ENCODE measurements around the gene ENTPD8. TPM values are rescaled to one million over a fixed set of nuclear protein-coding genes. Genes with fewer than 3 reads are reported as not detected.

ENTPD8 gene
- total RNA-seq, 1 experiment from 2014 or later = not detected

DNA sequence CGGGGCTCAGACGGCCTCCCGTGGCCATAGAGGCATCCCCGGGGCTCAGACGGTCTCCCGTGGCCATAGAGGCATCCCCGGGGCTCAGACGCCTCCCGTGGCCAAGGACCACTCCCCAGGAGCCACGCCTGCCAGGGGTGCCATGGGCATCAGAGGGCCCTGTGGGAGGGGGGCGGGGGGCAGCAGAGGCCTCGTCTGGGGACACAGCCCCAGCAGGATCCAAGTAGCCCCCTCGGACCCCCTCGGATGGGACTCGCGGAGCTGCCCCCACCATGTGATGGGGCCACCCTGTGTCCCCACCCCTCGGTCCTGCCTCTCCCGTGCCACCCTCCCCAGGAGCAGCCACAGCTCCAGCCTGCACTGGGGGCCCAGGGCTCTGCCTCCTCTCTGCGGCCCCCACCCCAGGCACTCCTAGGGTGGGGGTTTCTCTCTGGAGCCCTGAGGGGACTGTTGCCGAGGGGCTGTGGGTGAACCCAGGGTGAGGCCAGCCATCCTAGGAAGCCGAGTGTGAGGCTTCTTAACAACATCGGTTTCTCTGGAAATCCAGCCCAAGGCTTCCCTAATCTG lies 2.5 kb downstream of the ENTPD8 start:
- no peaks in the 10 kb centered on the region for H3K4me1 Mint-ChIP-seq (ENCODE audit: insufficient read depth, unreplicated experiment)
- TF ChIP-seq, protein P1, sequence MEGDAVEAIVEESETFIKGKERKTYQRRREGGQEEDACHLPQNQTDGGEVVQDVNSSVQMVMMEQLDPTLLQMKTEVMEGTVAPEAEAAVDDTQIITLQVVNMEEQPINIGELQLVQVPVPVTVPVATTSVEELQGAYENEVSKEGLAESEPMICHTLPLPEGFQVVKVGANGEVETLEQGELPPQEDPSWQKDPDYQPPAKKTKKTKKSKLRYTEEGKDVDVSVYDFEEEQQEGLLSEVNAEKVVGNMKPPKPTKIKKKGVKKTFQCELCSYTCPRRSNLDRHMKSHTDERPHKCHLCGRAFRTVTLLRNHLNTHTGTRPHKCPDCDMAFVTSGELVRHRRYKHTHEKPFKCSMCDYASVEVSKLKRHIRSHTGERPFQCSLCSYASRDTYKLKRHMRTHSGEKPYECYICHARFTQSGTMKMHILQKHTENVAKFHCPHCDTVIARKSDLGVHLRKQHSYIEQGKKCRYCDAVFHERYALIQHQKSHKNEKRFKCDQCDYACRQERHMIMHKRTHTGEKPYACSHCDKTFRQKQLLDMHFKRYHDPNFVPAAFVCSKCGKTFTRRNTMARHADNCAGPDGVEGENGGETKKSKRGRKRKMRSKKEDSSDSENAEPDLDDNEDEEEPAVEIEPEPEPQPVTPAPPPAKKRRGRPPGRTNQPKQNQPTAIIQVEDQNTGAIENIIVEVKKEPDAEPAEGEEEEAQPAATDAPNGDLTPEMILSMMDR (IDR thresholded peaks at IDR 0.05; ENCODE audit: unreplicated experiment) = no peak
- H3K4me3 Mint-ChIP-seq (ENCODE audit: unreplicated experiment) = no peak overlapping the region
- ChIA-PET CTCF (no interaction called here), POLR2A (interaction anchor here (1.2 kb wide), 1 partner anchor 16 kb away, joined by 6 read pairs; the partner anchor contains the start of genes EXD3 and NOXA1)
- H3K27ac Mint-ChIP-seq (ENCODE audit: low read depth, unreplicated experiment) = no peak overlapping the region
- peaks cover 8% of the 10 kb centered on the region for H3K36me3 Mint-ChIP-seq (ENCODE audit: insufficient read depth, unreplicated experiment)
- no peak for DNase-seq (ENCODE audit: unreplicated experiment)
- intact Hi-C loops (cut with micrococcal nuclease) = no loop called here
- no TSS peak for BruUV-seq (replicated peaks)
- no peaks in the 10 kb centered on the region for H3K27me3 Mint-ChIP-seq (ENCODE audit: insufficient read depth, unreplicated experiment)
- H3K9me3 Mint-ChIP-seq (ENCODE audit: unreplicated experiment) = no peaks in the 10 kb centered on the region

DNA sequence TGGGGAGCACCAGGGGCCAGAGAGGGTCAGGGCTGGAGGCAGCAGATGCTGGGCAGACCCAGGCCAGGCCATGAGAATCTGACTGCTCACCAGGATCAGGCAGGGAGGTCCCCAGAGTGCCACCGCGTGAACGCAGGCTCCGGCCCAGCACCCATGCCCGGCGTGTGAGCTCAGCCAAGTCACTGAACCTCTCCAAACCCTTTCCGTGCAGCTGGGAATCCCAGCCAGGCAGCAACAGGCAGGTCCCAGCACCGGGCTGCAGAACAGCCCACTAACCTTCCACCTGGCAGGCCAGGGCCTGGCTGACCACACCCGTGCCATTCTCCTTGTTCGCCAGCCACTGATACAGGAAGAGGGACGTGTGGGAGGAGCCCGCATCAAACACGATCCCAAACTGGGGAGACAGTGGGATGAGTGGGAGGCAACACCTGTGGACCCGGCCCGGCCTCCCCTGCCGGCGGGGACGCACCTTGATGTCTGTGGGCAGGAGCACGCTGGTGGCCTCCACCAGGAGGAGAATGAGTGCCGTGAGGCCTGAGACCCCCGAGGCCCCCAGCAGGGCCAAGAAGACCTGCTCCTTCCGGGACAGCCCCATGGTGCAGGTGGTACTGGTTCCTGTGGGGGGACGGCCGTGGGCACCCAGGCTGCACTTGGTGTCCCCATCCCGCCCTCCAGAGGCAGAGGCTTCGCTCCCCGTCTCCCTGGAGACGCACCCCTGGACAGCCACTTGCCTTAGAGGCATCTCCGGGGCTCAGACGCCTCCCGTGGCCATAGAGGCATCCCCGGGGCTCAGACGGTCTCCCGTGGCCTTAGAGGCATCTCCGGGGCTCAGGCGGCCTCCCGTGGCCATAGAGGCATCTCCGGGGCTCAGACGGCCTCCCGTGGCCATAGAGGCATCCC lies 3.2 kb downstream of the ENTPD8 start:
- Mint-ChIP-seq H3K9me3 (ENCODE audit: unreplicated experiment) (no peaks in the 10 kb centered on the region), H3K36me3 (ENCODE audit: insufficient read depth, unreplicated experiment) (peaks cover 8% of the 10 kb centered on the region), H3K4me3 (ENCODE audit: unreplicated experiment) (no peak overlapping the region), H3K27ac (ENCODE audit: low read depth, unreplicated experiment) (no peak overlapping the region), H3K27me3 (ENCODE audit: insufficient read depth, unreplicated experiment) (no peaks in the 10 kb centered on the region), H3K4me1 (ENCODE audit: insufficient read depth, unreplicated experiment) (no peaks in the 10 kb centered on the region)
- TF ChIP-seq, protein P1 (IDR thresholded peaks at IDR 0.05; ENCODE audit: unreplicated experiment) = no peak
- DNase-seq (ENCODE audit: unreplicated experiment) = no peak
- intact Hi-C loops (cut with micrococcal nuclease) = no loop called here
- ChIA-PET CTCF (interaction anchor here (0.6 to 1.1 kb wide), 2 partner anchors 7 to 14 kb away, joined by 3 read pairs; no protein-coding TSS in a partner anchor), POLR2A (interaction anchor here (1.2 to 3.9 kb wide), 2 partner anchors 13 to 15 kb away, joined by 6 to 12 read pairs; partner anchors contain the start of genes EXD3 and NOXA1)
- BruUV-seq (replicated peaks) = no TSS peak

DNA sequence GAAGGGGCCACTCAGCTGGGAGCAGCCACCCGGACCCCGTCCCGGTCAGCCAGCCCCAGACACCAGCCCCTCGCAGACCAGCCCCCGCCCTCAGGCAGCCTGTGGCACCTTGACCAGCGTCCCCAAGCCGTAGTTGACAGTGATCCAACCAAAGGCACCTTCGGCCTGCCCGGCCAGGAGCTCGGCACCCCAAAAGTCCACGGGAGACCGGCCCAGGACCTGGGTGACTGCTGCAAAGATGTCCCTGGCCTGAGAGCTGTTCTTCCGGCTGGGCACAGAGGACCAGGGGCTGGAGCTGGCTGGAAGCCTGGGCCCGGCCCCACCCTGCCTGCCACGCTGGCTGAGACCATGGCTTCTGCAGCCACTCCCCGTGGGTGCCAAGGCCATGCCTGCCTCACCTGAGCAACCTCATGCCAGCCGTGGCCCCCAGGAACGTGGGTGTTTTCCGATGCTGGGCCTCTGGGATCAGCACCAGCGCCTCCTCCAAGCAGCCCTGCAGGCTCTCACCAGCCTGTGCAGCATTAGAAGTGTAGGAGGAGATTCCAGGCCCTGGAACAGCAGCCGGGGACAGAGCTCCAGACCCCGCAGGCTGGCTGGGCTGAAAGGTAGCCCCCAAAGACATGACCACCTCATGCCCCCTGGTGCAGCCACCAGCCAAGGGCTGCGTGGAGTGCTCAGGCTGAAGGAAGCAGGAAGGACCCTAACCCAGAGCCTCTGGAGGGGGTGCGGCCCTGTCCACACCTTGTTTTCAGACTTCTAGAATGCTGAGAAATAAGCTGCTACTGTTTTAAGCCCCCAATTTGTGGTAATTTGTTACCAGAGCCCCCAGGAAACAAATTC lies 4.2 kb downstream of the ENTPD8 start:
- Mint-ChIP-seq H3K36me3 (ENCODE audit: insufficient read depth, unreplicated experiment) (peaks cover 8% of the 10 kb centered on the region), H3K4me3 (ENCODE audit: unreplicated experiment) (no peak overlapping the region), H3K27me3 (ENCODE audit: insufficient read depth, unreplicated experiment) (no peaks in the 10 kb centered on the region), H3K4me1 (ENCODE audit: insufficient read depth, unreplicated experiment) (no peaks in the 10 kb centered on the region), H3K9me3 (ENCODE audit: unreplicated experiment) (no peaks in the 10 kb centered on the region), H3K27ac (ENCODE audit: low read depth, unreplicated experiment) (no peak overlapping the region)
- no peak for DNase-seq (ENCODE audit: unreplicated experiment)
- ChIA-PET POLR2A (interaction anchor here (1.1 to 3.9 kb wide), 2 partner anchors 12 to 14 kb away, joined by 3 to 12 read pairs; partner anchors contain the start of genes EXD3 and NOXA1), CTCF (interaction anchor here (0.6 to 1.1 kb wide), 2 partner anchors 8 to 13 kb away, joined by 3 read pairs; no protein-coding TSS in a partner anchor)
- TF ChIP-seq, protein P1 (IDR thresholded peaks at IDR 0.05; ENCODE audit: unreplicated experiment) = no peak
- intact Hi-C loops (cut with micrococcal nuclease) = no loop called here
- no TSS peak for BruUV-seq (replicated peaks)

All from MCF 10A (cell line).